GM19238 (cell line): ENCODE data around the gene CDH8.

Experiments
- DNase-seq: peaks from one replicate; pipeline ENCODE4 v3.0.0; 2011; ENCODE audit warnings: low spot score; ENCODE audit not compliant: insufficient read length

CDH8 gene

GRCh38 chr16:62034231-62035114 is 1.8 kb downstream of the CDH8 start:
- no peak for DNase-seq

GRCh38 chr16:62033065-62033464 is 3.2 kb downstream of the CDH8 start:
- no peak for DNase-seq

GRCh38 chr16:62029947-62030346 is 6.3 kb downstream of the CDH8 start:
- no peak for DNase-seq

GRCh38 chr16:62022688-62023087 is 13.6 kb downstream of the CDH8 start:
- DNase-seq: no peak

- no peak for DNase-seq
Measured at GRCh38 chr16:62021161-62021581, 15.1 kb downstream of the CDH8 start.

- DNase-seq: no peak
Measured at GRCh38 chr16:62020681-62021080, 15.6 kb downstream of the CDH8 start.

GRCh38 chr16:62019851-62020250 is 16.4 kb downstream of the CDH8 start:
- no peak for DNase-seq

- DNase-seq: no peak
Measured at GRCh38 chr16:62018301-62019060, 17.8 kb downstream of the CDH8 start.

- no peak for DNase-seq
Measured at GRCh38 chr16:62014319-62014923, 21.8 kb downstream of the CDH8 start.

GRCh38 chr16:62010186-62010585 is 26.1 kb downstream of the CDH8 start:
- no peak for DNase-seq

GRCh38 chr16:61998460-61998859 is 37.8 kb downstream of the CDH8 start:
- DNase-seq: no peak

GRCh38 chr16:61993108-61993507 is 43.1 kb downstream of the CDH8 start:
- DNase-seq: no peak

GRCh38 chr16:61987474-61988012 is 48.7 kb downstream of the CDH8 start:
- no peak for DNase-seq

GRCh38 chr16:61969077-61969382 is 67.2 kb downstream of the CDH8 start:
- DNase-seq: no peak

GRCh38 chr16:61968242-61969076 is 67.8 kb downstream of the CDH8 start:
- DNase-seq: no peak

GRCh38 chr16:61957075-61957855 is 79.0 kb downstream of the CDH8 start:
- no peak for DNase-seq

GRCh38 chr16:61952841-61953240 is 83.4 kb downstream of the CDH8 start:
- no peak for DNase-seq

- DNase-seq: no peak
Measured at GRCh38 chr16:61948414-61948813, 87.8 kb downstream of the CDH8 start.

GRCh38 chr16:61946019-61946418 is 90.2 kb downstream of the CDH8 start:
- DNase-seq: no peak

GRCh38 chr16:61945511-61945910 is 90.7 kb downstream of the CDH8 start:
- no peak for DNase-seq
